Endothelial cell of umbilical vein (primary cell): Measurements from ENCODE around the gene PLD6. TPM values are rescaled to one million over a fixed set of nuclear protein-coding genes. Genes with fewer than 3 reads are reported as not detected.

Experiments used
- BruUV-seq: library from RNA; stranded (reverse); fragments of 400-500 nt; replicated peaks from 2 replicates; lab custom pipeline; 2021; lab: Mats Ljungman, UMichigan
- CTCF ChIA-PET: fragments of 300-600, 350-600 bp; sonication (Branson Sonifier 250); formaldehyde crosslinking; loops from one replicate; lab custom pipeline; 2021; ENCODE audit warnings: antibody characterized with exemption, inconsistent platforms; lab: Charles Lee
- POLR2A ChIA-PET: fragments of 300-600, 350-600 bp; sonication (Branson Sonifier 250); formaldehyde crosslinking; loops from one replicate; lab custom pipeline; 2021; ENCODE audit warnings: antibody characterized with exemption, inconsistent platforms; lab: Charles Lee
- DNase-seq: peaks from one replicate; pipeline ENCODE4 v3.0.0-alpha.2; 2011; ENCODE audit warnings: low read depth, low spot score
- FAIRE-seq: peaks from 2 replicates; lab custom pipeline; 2011; peaks lifted over from hg19 to GRCh38; lab: Jason Lieb, UNC
- H2AFZ ChIP-seq: 2 replicates; pipeline ENCODE4 v1.6.0; 2012; ENCODE audit warnings: low read depth, low read length, control low read depth, inconsistent platforms
- H3K27ac ChIP-seq: 2 replicates; pipeline ENCODE4 v1.5.1; 2011; ENCODE audit warnings: low read depth, mild to moderate bottlenecking, control low read depth, low read length, moderate library complexity; ENCODE audit not compliant: insufficient read depth
- H3K27me3 ChIP-seq, 2 experiments: 2 replicates each; pipeline versions ENCODE4 v1.6.0 to v1.6.1; 2011; ENCODE audit warnings: low read length in 2 of 2, mixed read lengths in 1 of 2; ENCODE audit not compliant: control insufficient read depth in 2 of 2, insufficient read depth in 2 of 2
- H3K36me3 ChIP-seq, 2 experiments: 2 replicates in 1 of 2; 3 replicates in 1 of 2; pipeline ENCODE4 v1.5.1; 2011; ENCODE audit warnings: low read length in 2 of 2, mild to moderate bottlenecking in 1 of 2, moderate library complexity in 1 of 2; ENCODE audit not compliant: control insufficient read depth in 2 of 2, insufficient read depth in 2 of 2; ENCODE audit errors: extremely low read depth in 1 of 2
- H3K4me1 ChIP-seq: 3 replicates; pipeline ENCODE4 v1.5.1; 2011; ENCODE audit warnings: mild to moderate bottlenecking, low read length; ENCODE audit not compliant: control insufficient read depth, insufficient read depth; ENCODE audit errors: extremely low read depth
- H3K4me2 ChIP-seq: 2 replicates; pipeline ENCODE4 v1.6.1; 2011; ENCODE audit warnings: low read length, control low read depth, mixed read lengths; ENCODE audit not compliant: insufficient read depth
- H3K4me3 ChIP-seq, 3 experiments: fragments of 200-600 bp in 1 of 3; sonication (generic), shearing (Covaris generic) in 1 of 3; replicated peaks in 1 of 3; 2 replicates each; pipeline ENCODE4 v1.5.1; 2011 to 2016; ENCODE audit warnings: control low read depth in 3 of 3, low read length in 3 of 3, mild to moderate bottlenecking in 2 of 3, inconsistent platforms in 1 of 3, low read depth in 1 of 3, moderate library complexity in 1 of 3; ENCODE audit not compliant: insufficient read depth in 1 of 3
- H3K79me2 ChIP-seq: 2 replicates; pipeline ENCODE4 v1.6.0; 2012; ENCODE audit warnings: low read length, inconsistent platforms; ENCODE audit not compliant: control insufficient read depth, insufficient read depth
- H3K9ac ChIP-seq: replicated peaks from 2 replicates; pipeline ENCODE3; 2011; ENCODE audit warnings: low read length, control low read depth; ENCODE audit not compliant: insufficient read depth; ENCODE audit errors: extremely low read depth
- H3K9me1 ChIP-seq: replicated peaks from 3 replicates; pipeline ENCODE4 v1.6.0; 2011; ENCODE audit warnings: mild to moderate bottlenecking, low read length; ENCODE audit not compliant: control insufficient read depth, insufficient read depth; ENCODE audit errors: extremely low read depth
- H3K9me3 ChIP-seq: replicated peaks from 2 replicates; pipeline ENCODE4 v1.5.1; 2012; ENCODE audit warnings: low read length, inconsistent platforms; ENCODE audit not compliant: control insufficient read depth, insufficient read depth
- H4K20me1 ChIP-seq: replicated peaks from 2 replicates; pipeline ENCODE3; 2011; ENCODE audit warnings: mild to moderate bottlenecking, low read length; ENCODE audit not compliant: control insufficient read depth, insufficient read depth; ENCODE audit errors: extremely low read depth
- CTCF ChIP-seq, 2 donors: IDR thresholded peaks; 1 replicate in 1 of 2; 2 replicates in 1 of 2; pipeline ENCODE4 v1.5.1; 2011; ENCODE audit warnings: low read length in 2 of 2, mild to moderate bottlenecking in 2 of 2, moderate library complexity in 2 of 2, control low read depth in 1 of 2, inconsistent platforms in 1 of 2, low read depth in 1 of 2; ENCODE audit not compliant: insufficient read depth in 1 of 2; ENCODE audit errors: extremely low read depth in 1 of 2
- EZH2 ChIP-seq: IDR thresholded peaks from 2 replicates; pipeline ENCODE4 v1.6.1; 2012; ENCODE audit warnings: borderline replicate concordance, low read depth, mild to moderate bottlenecking, moderate library complexity, low read length, inconsistent platforms; ENCODE audit not compliant: severe bottlenecking
- FOS ChIP-seq: IDR thresholded peaks from 2 replicates; pipeline ENCODE4 v1.6.1; 2011; ENCODE audit warnings: mild to moderate bottlenecking, low read length, moderate library complexity, borderline replicate concordance; ENCODE audit not compliant: insufficient read depth
- GATA2 ChIP-seq: IDR thresholded peaks from 2 replicates; pipeline ENCODE4 v1.7.0; 2011; ENCODE audit warnings: low read depth, mild to moderate bottlenecking, moderate library complexity, mixed read lengths, low read length; ENCODE audit not compliant: insufficient read length, insufficient read depth
- JUN ChIP-seq: IDR thresholded peaks from 2 replicates; pipeline ENCODE4 v1.6.1; 2011; ENCODE audit warnings: borderline replicate concordance, low read depth; ENCODE audit not compliant: insufficient read length, insufficient read depth
- MAX ChIP-seq: IDR thresholded peaks from 2 replicates; pipeline ENCODE4 v1.6.1; 2011; ENCODE audit not compliant: insufficient read depth, insufficient read length
- MYC ChIP-seq: IDR thresholded peaks from one replicate; pipeline ENCODE4 v1.6.1; 2011; ENCODE audit warnings: mild to moderate bottlenecking, low read depth, low read length
- POLR2A ChIP-seq: IDR thresholded peaks from 2 replicates; pipeline ENCODE4 v1.6.1; 2012; ENCODE audit warnings: low read depth, mild to moderate bottlenecking, control low read depth, low read length
- POLR2AphosphoS5 ChIP-seq: IDR thresholded peaks from 2 replicates; pipeline ENCODE4 v1.6.1; 2012; ENCODE audit warnings: low read depth, mild to moderate bottlenecking, control low read depth, low read length, moderate library complexity; ENCODE audit not compliant: insufficient read depth
- dilution Hi-C: fragments of 300-500 bp; cut with MboI; formaldehyde crosslinking; loops from one replicate; pipeline ENCODE4 v1.15.0; 2019; ENCODE audit warnings: low sequenced_read_pairs; ENCODE audit not compliant: extremely low pct_ligation_motif_present
- intact Hi-C: fragments of 100-400 bp; cut with micrococcal nuclease; formaldehyde crosslinking; loops from one replicate; pipeline ENCODE4 v1.10.0; 2022
- polyA plus RNA-seq, 4 experiments: library from polyadenylated mRNA; depleted of rRNA in 3 of 4; stranded (reverse) in 3 of 4; unstranded in 1 of 4; fragments of >200 nt; gene quantifications; 2 replicates each; pipeline versions ENCODE4 v1.2.1 to v1.2.3, GENCODE V29; 2011 to 2012; ENCODE audit warnings: missing spikeins in 1 of 4
- total RNA-seq: library from RNA; stranded (reverse); gene quantifications from 2 replicates; pipeline ENCODE4 v1.2.3, GENCODE V29; 2021

Gene PLD6
- total and polyA plus RNA-seq, 2 donors (not counting 3 experiments of a cell fraction or from before 2014, with no cell fraction given), result 2.9 to 4.4 TPM

GRCh38 chr17:17229416-17230384 is 23.6 kb upstream of the PLD6 start:
- BruUV-seq, result no TSS peak
- no peaks in the 10 kb centered on the region for H3K27me3 ChIP-seq
- ChIA-PET CTCF (interaction anchor here (1.1 to 2.1 kb wide), 2 partner anchors 16 to 88 kb away, joined by 3 to 9 read pairs; no protein-coding TSS in a partner anchor), POLR2A (no interaction called here)
- no peak for FAIRE-seq
- intact Hi-C loops, result loop anchor here (10.0 kb wide), 1 partner anchor 225 kb away; no protein-coding TSS in a partner anchor
- no peaks in the 10 kb centered on the region for H3K9me1 ChIP-seq
- H3K4me3 ChIP-seq, result no peak overlapping the region
- no peak overlapping the region for H2AFZ ChIP-seq
- H3K9me3 ChIP-seq, result no peaks in the 10 kb centered on the region
- H3K4me2 ChIP-seq, result no peak overlapping the region
- H3K9ac ChIP-seq, result no peak overlapping the region
- H3K79me2 ChIP-seq, result peaks cover 7% of the 10 kb centered on the region
- H4K20me1 ChIP-seq, result no peaks in the 10 kb centered on the region
- no peak overlapping the region for H3K27ac ChIP-seq
- no peaks in the 10 kb centered on the region for H3K4me1 ChIP-seq
- H3K36me3 ChIP-seq, result peaks cover 4 to 58% of the 10 kb centered on the region in 2 experiments
- no peak for TF ChIP-seq JUN
- no peak for TF ChIP-seq GATA2
- TF ChIP-seq POLR2AphosphoS5, result no peak
- TF ChIP-seq FOS, result no peak
- no peak for TF ChIP-seq MAX
- no peak for TF ChIP-seq MYC
- no peak for TF ChIP-seq POLR2A
- TF ChIP-seq CTCF (IDR thresholded peaks at IDR 0.05; ENCODE audit: extremely low read depth in 1 of 2, insufficient read depth in 1 of 2, low read depth in 1 of 2, low read length in 2 of 2), result no peak
- no peak for TF ChIP-seq EZH2
- dilution Hi-C loops, result no loop called here
- DNase-seq, result no peak
